ENCODE data around the gene DIABLO.

Gene DIABLO

GRCh38 chr12:122227341-122227740, 1.5 kb upstream of the DIABLO start:
- Histone ChIP-seq H2AFZ (ENCODE audit: low read depth, low read length) (no peak overlapping the region), H3K27ac (ENCODE audit: low read length) (no peak overlapping the region), H3K9ac (ENCODE audit: low read length) (no peak overlapping the region), H3K9me3 (ENCODE audit: insufficient read depth, low read length) (no peaks in the 10 kb centered on the region), H3K36me3 (replicated peaks; ENCODE audit: low read depth, low read length) (peaks cover 17% of the 10 kb centered on the region), H3K27me3 (ENCODE audit: low read depth, low read length) (no peaks in the 10 kb centered on the region), H4K20me1 (ENCODE audit: insufficient read depth, low read length) (no peaks in the 10 kb centered on the region), H3K79me2 (ENCODE audit: low read length) (peaks cover 34% of the 10 kb centered on the region), H3K4me1 (ENCODE audit: low read length) (peaks cover 13% of the 10 kb centered on the region), H3K4me2 (ENCODE audit: low read length) (no peak overlapping the region), H3K4me3 (ENCODE audit: low read length) (no peak overlapping the region)
- no peak for TF ChIP-seq CTCF (IDR thresholded peaks at IDR 0.05; ENCODE audit: low read depth, low read length)
- TF ChIP-seq EZH2phosphoT487 (IDR thresholded peaks at IDR 0.05; ENCODE audit: low read depth) = no peak

- H4K20me1 ChIP-seq (ENCODE audit: insufficient read depth, low read length) = no peaks in the 10 kb centered on the region
- no peaks in the 10 kb centered on the region for H3K9me3 ChIP-seq (ENCODE audit: insufficient read depth, low read length)
- H3K4me1 ChIP-seq (ENCODE audit: low read length) = peaks cover 13% of the 10 kb centered on the region
- H3K4me3 ChIP-seq (ENCODE audit: low read length) = peak overlapping the region; percentile 79
- H3K27ac ChIP-seq (ENCODE audit: low read length) = no peak overlapping the region
- H2AFZ ChIP-seq (ENCODE audit: low read depth, low read length) = no peak overlapping the region
- H3K79me2 ChIP-seq (ENCODE audit: low read length) = peaks cover 38% of the 10 kb centered on the region
- TF ChIP-seq CTCF (IDR thresholded peaks at IDR 0.05; ENCODE audit: low read depth, low read length) = no peak
- TF ChIP-seq EZH2phosphoT487 (IDR thresholded peaks at IDR 0.05; ENCODE audit: low read depth) = no peak
- H3K36me3 ChIP-seq (replicated peaks; ENCODE audit: low read depth, low read length) = peaks cover 19% of the 10 kb centered on the region
- H3K9ac ChIP-seq (ENCODE audit: low read length) = peak overlapping the region; percentile 41; the same call in 1 of the 2 replicates
- peak overlapping the region; percentile 87 for H3K4me2 ChIP-seq (ENCODE audit: low read length)
- no peaks in the 10 kb centered on the region for H3K27me3 ChIP-seq (ENCODE audit: low read depth, low read length)
These were observed 694 bp upstream of the DIABLO start for GRCh38 chr12:122226366-122227125.

GRCh38 chr12:122216445-122216844, 9.4 kb downstream of the DIABLO start:
- H3K27ac ChIP-seq (ENCODE audit: low read length) = no peak overlapping the region
- H3K9ac ChIP-seq (ENCODE audit: low read length) = no peak overlapping the region
- no peak overlapping the region for H3K4me2 ChIP-seq (ENCODE audit: low read length)
- peaks cover 18% of the 10 kb centered on the region for H3K79me2 ChIP-seq (ENCODE audit: low read length)
- no peaks in the 10 kb centered on the region for H3K4me1 ChIP-seq (ENCODE audit: low read length)
- H3K9me3 ChIP-seq (ENCODE audit: insufficient read depth, low read length) = no peaks in the 10 kb centered on the region
- H2AFZ ChIP-seq (ENCODE audit: low read depth, low read length) = no peak overlapping the region
- peaks cover 5% of the 10 kb centered on the region for H4K20me1 ChIP-seq (ENCODE audit: insufficient read depth, low read length)
- no peak overlapping the region for H3K4me3 ChIP-seq (ENCODE audit: low read length)
- TF ChIP-seq EZH2phosphoT487 (IDR thresholded peaks at IDR 0.05; ENCODE audit: low read depth) (no peak), CTCF (IDR thresholded peaks at IDR 0.05; ENCODE audit: low read depth, low read length) (no peak)
- peaks cover 65% of the 10 kb centered on the region for H3K36me3 ChIP-seq (replicated peaks; ENCODE audit: low read depth, low read length)
- H3K27me3 ChIP-seq (ENCODE audit: low read depth, low read length) = no peaks in the 10 kb centered on the region

GRCh38 chr12:122215771-122216170, 10.1 kb downstream of the DIABLO start:
- Histone ChIP-seq H4K20me1 (ENCODE audit: insufficient read depth, low read length) (no peaks in the 10 kb centered on the region; the same call in 1 of the 2 replicates), H3K79me2 (ENCODE audit: low read length) (peaks cover 14% of the 10 kb centered on the region), H3K36me3 (replicated peaks; ENCODE audit: low read depth, low read length) (peaks cover 59% of the 10 kb centered on the region), H3K4me3 (ENCODE audit: low read length) (no peak overlapping the region), H3K27me3 (ENCODE audit: low read depth, low read length) (no peaks in the 10 kb centered on the region), H3K27ac (ENCODE audit: low read length) (no peak overlapping the region), H3K9me3 (ENCODE audit: insufficient read depth, low read length) (no peaks in the 10 kb centered on the region), H3K9ac (ENCODE audit: low read length) (no peak overlapping the region), H3K4me1 (ENCODE audit: low read length) (no peaks in the 10 kb centered on the region), H3K4me2 (ENCODE audit: low read length) (no peak overlapping the region), H2AFZ (ENCODE audit: low read depth, low read length) (no peak overlapping the region)
- TF ChIP-seq CTCF (IDR thresholded peaks at IDR 0.05; ENCODE audit: low read depth, low read length) = no peak

Measured in OCI-LY3 (cell line).